Activated CD4-positive, alpha-beta T cell treated with anti-CD3 and anti-CD28 coated beads, Interleukin-2, amount 10 ng/mL, durations not matched to agents 7 days and 5 days (primary cell): Measurements from ENCODE around the gene CD226. TPM values are rescaled to one million over a fixed set of nuclear protein-coding genes. Genes with fewer than 3 reads are reported as not detected.
"Not testable (repeated sequence)": the region's sequence is repeated elsewhere in the genome, so short reads cannot be mapped to it uniquely, and the experiment has no call there.

Source experiments
- CTCF ChIA-PET: fragments of 350-600 bp; sonication (Branson Sonifier 250); formaldehyde crosslinking; loops from one replicate; lab custom pipeline; 2021; ENCODE audit warnings: antibody characterized with exemption; lab: Charles Lee
- POLR2A ChIA-PET: fragments of 350-600 bp; sonication (Branson Sonifier 250); formaldehyde crosslinking; loops from one replicate; lab custom pipeline; 2021; ENCODE audit warnings: antibody characterized with exemption; lab: Charles Lee
- DNase-seq: peaks from one replicate; pipeline ENCODE4 v3.0.0-alpha.2; 2020
- H3K27ac Mint-ChIP-seq: one replicate; pipeline ENCODE4 v1.8.0; 2021; ENCODE audit warnings: mild to moderate bottlenecking, moderate library complexity, mixed read lengths
- H3K27me3 Mint-ChIP-seq: one replicate; pipeline ENCODE4 v1.8.0; 2021; ENCODE audit warnings: mixed read lengths
- H3K36me3 Mint-ChIP-seq: one replicate; pipeline ENCODE4 v1.8.0; 2021; ENCODE audit warnings: low read depth, mixed read lengths
- H3K4me1 Mint-ChIP-seq: one replicate; pipeline ENCODE4 v1.8.0; 2021; ENCODE audit warnings: mixed read lengths
- H3K4me3 Mint-ChIP-seq: one replicate; pipeline ENCODE4 v1.8.0; 2021; ENCODE audit warnings: mild to moderate bottlenecking, moderate library complexity, mixed read lengths
- H3K9me3 Mint-ChIP-seq: one replicate; pipeline ENCODE4 v1.8.0; 2021; ENCODE audit warnings: mixed read lengths
- total RNA-seq, 2 experiments: library from RNA; stranded (reverse); gene quantifications; one replicate each; pipeline ENCODE4 v1.2.3, GENCODE V29; 2021

CD226 gene
- total RNA-seq, 2 experiments from 2014 or later = 113 to 126 TPM

DNA sequence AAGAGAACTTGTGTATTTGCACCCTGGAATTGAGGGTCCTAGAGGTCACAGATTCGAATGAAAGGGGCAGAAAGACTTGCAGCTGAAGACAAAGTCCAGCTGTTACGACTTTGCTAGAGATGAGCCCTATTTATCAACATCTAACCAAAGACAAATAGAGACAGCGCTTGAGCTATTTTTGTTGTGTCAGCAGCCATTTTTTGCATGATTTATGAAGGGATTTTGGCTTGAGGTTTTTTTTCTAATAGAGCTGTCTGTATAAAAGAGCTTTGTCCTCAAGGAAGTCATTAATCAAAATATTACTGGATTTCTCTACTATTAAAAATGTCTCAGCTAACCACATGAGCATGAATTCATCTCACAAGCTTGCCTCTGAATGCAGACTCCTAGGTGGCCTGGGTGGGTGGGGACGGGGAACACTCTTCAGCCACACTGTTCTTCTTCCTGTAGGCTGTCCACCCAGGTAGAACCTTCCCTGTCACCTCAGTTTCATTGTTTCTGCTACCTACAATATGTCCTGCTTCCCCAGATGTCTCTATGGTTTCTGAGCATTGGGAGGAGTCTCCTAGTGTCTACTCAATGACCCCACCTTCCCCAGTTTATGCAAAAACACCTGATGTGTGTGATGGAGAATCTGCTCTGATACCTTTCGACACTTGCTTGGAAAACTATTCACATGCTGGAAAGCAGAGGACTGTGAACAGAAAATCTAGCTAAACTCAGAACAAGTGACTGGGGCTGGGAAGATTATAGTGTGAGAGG, 7.2 kb upstream of the CD226 start:
- CTCF ChIA-PET = interaction anchor here (0.9 to 1.3 kb wide), 2 partner anchors 9 to 17 kb away, joined by 3 to 4 read pairs; no protein-coding TSS in a partner anchor

GRCh38 chr18:69953191-69953590, 5.5 kb upstream of the CD226 start:
- POLR2A ChIA-PET = no interaction called here
- H3K4me3 Mint-ChIP-seq = peak overlapping the region; percentile 17
- H3K4me1 Mint-ChIP-seq = peaks cover 29% of the 10 kb centered on the region
- H3K27me3 Mint-ChIP-seq = no peaks in the 10 kb centered on the region
- H3K9me3 Mint-ChIP-seq = peaks cover 5% of the 10 kb centered on the region
- peaks cover 32% of the 10 kb centered on the region for H3K36me3 Mint-ChIP-seq
- H3K27ac Mint-ChIP-seq = no peak overlapping the region
- DNase-seq = no peak
- CTCF ChIA-PET = no interaction called here

More for the DNA sequence above, 7.2 kb upstream of the CD226 start:
- no peak overlapping the region for H3K4me3 Mint-ChIP-seq
- peaks cover 29% of the 10 kb centered on the region for H3K4me1 Mint-ChIP-seq
- no peaks in the 10 kb centered on the region for H3K27me3 Mint-ChIP-seq
- no peak overlapping the region for H3K27ac Mint-ChIP-seq
- POLR2A ChIA-PET = no interaction called here
- peak; percentile 31 for DNase-seq
- H3K9me3 Mint-ChIP-seq = peaks cover 5% of the 10 kb centered on the region
- H3K36me3 Mint-ChIP-seq = peaks cover 32% of the 10 kb centered on the region

GRCh38 chr18:69951182-69951581, 3.5 kb upstream of the CD226 start:
- Mint-ChIP-seq H3K27me3 (no peaks in the 10 kb centered on the region), H3K4me3 (no peak overlapping the region), H3K4me1 (peaks cover 29% of the 10 kb centered on the region), H3K9me3 (peaks cover 5% of the 10 kb centered on the region), H3K36me3 (peaks cover 42% of the 10 kb centered on the region), H3K27ac (peak overlapping the region; percentile 72)
- no peak for DNase-seq
- ChIA-PET POLR2A (no interaction called here), CTCF (interaction anchor here (0.6 to 1.0 kb wide), 2 partner anchors 110 to 298 kb away, joined by 3 read pairs; no protein-coding TSS in a partner anchor)

GRCh38 chr18:69949538-69949936, 1.9 kb upstream of the CD226 start:
- Mint-ChIP-seq H3K27me3 (no peaks in the 10 kb centered on the region), H3K4me1 (peaks cover 39% of the 10 kb centered on the region), H3K9me3 (peaks cover 7% of the 10 kb centered on the region), H3K4me3 (no peak overlapping the region), H3K27ac (no peak overlapping the region), H3K36me3 (peaks cover 52% of the 10 kb centered on the region)
- CTCF ChIA-PET = no interaction called here
- POLR2A ChIA-PET = no interaction called here
- no peak for DNase-seq

DNA sequence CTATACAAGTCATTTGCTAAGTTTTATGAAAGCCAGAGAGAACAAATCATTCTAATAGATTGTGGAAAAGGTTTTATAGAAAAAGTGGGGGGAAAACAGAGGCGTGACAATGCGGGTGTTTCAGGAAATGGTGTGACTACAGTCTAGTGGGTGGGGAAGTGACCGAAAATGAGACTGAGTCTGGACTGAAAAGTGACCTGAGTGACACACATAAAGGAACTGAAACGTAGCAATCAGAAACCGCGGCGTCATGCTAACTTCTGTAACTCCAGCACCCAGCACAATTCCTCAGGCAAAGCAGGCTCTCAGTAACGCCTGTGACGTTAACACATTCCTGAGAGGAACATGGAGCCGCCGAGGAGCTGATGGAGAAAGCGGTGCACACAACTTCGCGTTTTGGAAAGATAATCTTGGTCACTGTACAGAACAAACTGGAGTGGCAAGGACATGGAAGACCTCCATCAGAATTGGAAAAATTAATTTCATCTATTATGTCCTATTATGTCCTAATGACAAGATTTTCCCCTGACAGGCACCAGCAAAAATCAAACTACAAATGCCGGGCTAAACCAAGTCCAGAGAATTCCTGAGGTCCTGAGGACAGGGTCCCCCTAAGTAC, 1.4 kb upstream of the CD226 start:
- no peak overlapping the region for H3K27ac Mint-ChIP-seq
- H3K36me3 Mint-ChIP-seq = peaks cover 53% of the 10 kb centered on the region
- peaks cover 39% of the 10 kb centered on the region for H3K4me1 Mint-ChIP-seq
- POLR2A ChIA-PET = no interaction called here
- peak; percentile 49 for DNase-seq
- H3K27me3 Mint-ChIP-seq = no peaks in the 10 kb centered on the region
- CTCF ChIA-PET = no interaction called here
- H3K4me3 Mint-ChIP-seq = no peak overlapping the region
- peaks cover 7% of the 10 kb centered on the region for H3K9me3 Mint-ChIP-seq

DNA sequence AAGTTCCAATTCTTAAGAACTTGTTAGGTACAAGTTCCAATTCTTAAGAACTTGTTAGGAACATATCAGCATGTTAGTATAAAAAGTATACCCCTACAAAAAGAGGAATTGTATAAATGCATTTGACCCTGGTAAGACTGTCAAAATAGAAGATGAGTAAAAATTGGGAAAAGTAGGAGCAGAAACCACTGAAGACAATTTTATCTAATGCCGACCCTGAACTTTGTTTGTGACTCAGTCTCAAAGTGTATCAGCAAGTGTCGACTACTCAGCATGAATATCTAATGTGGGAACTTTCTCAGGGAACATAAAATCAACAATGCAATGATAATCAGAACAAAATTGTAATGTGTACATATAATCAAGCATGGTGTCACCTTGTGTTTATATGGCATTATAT, 583 bp upstream of the CD226 start:
- H3K9me3 Mint-ChIP-seq = peaks cover 6% of the 10 kb centered on the region
- no peak overlapping the region for H3K4me3 Mint-ChIP-seq
- no peaks in the 10 kb centered on the region for H3K27me3 Mint-ChIP-seq
- DNase-seq = no peak
- H3K4me1 Mint-ChIP-seq = peaks cover 42% of the 10 kb centered on the region
- no peak overlapping the region for H3K27ac Mint-ChIP-seq
- peaks cover 52% of the 10 kb centered on the region for H3K36me3 Mint-ChIP-seq
- ChIA-PET POLR2A (no interaction called here), CTCF (no interaction called here)

DNA sequence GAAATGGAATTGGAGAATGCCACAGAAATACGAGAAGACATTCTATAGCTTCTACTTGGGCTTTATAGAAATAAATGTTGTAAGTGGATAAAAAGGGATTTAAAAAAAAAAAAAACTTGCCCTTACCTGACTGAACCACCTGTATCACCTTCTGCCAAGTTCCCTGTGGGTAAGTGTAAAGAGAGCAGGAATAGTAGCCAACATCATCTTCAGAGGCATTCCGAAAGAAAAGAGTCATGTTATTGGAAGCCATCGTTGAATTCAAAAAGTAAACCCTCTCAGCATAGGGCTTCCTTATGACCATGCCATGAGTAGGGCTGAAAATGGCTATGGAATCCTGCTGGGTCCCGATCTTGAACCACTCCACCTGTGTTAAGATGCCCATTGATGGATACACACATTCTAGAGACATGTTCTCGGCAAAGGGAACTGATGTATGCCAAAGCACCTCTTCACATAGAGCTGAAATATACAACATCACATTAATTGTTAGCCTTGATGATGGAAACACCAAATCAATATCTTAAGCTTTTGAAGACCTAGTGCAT, 991 bp downstream of the CD226 start:
- ChIA-PET CTCF (interaction anchor here (1.0 to 1.4 kb wide), 2 partner anchors 10 kb away, joined by 4 read pairs; no protein-coding TSS in a partner anchor), POLR2A (interaction anchor here (0.6 to 2.8 kb wide), 2 partner anchors 10 to 48 kb away, joined by 3 to 14 read pairs; no protein-coding TSS in a partner anchor)
- Mint-ChIP-seq H3K9me3 (peaks cover 16% of the 10 kb centered on the region), H3K27ac (no peak overlapping the region), H3K27me3 (no peaks in the 10 kb centered on the region), H3K36me3 (peaks cover 38% of the 10 kb centered on the region), H3K4me1 (peaks cover 43% of the 10 kb centered on the region), H3K4me3 (no peak overlapping the region)
- DNase-seq = no peak

- DNase-seq = no peak
- H3K9me3 Mint-ChIP-seq = peaks cover 23% of the 10 kb centered on the region
- no peaks in the 10 kb centered on the region for H3K27me3 Mint-ChIP-seq
- H3K4me1 Mint-ChIP-seq = peaks cover 45% of the 10 kb centered on the region
- ChIA-PET POLR2A (interaction anchor here (0.6 to 2.8 kb wide), 3 partner anchors 10 to 36 kb away, joined by 3 to 14 read pairs (median 3); no protein-coding TSS in a partner anchor), CTCF (interaction anchor here (0.9 to 2.1 kb wide), 4 partner anchors 10 to 19 kb away, joined by 3 to 16 read pairs (median 4); no protein-coding TSS in a partner anchor)
- H3K27ac Mint-ChIP-seq = no peak overlapping the region
- peaks cover 33% of the 10 kb centered on the region for H3K36me3 Mint-ChIP-seq
- no peak overlapping the region for H3K4me3 Mint-ChIP-seq
Measured at GRCh38 chr18:69945220-69946114, 2.2 kb downstream of the CD226 start.

- Mint-ChIP-seq H3K36me3 (peaks cover 33% of the 10 kb centered on the region), H3K9me3 (peaks cover 31% of the 10 kb centered on the region), H3K27ac (no peak overlapping the region), H3K4me3 (no peak overlapping the region), H3K27me3 (no peaks in the 10 kb centered on the region), H3K4me1 (peaks cover 56% of the 10 kb centered on the region)
- DNase-seq = peak; percentile 33
- ChIA-PET POLR2A (interaction anchor here (0.7 kb wide), 1 partner anchor 46 kb away, joined by 3 read pairs; no protein-coding TSS in a partner anchor), CTCF (interaction anchor here (1.0 to 2.1 kb wide), 2 partner anchors 9 to 46 kb away, joined by 7 to 16 read pairs; no protein-coding TSS in a partner anchor)
Measured at GRCh38 chr18:69944436-69944835, 3.2 kb downstream of the CD226 start.

GRCh38 chr18:69943021-69943420, 4.7 kb downstream of the CD226 start:
- Mint-ChIP-seq H3K9me3 (peaks cover 37% of the 10 kb centered on the region), H3K4me3 (no peak overlapping the region), H3K27me3 (no peaks in the 10 kb centered on the region), H3K4me1 (peaks cover 57% of the 10 kb centered on the region), H3K36me3 (peaks cover 33% of the 10 kb centered on the region), H3K27ac (peak overlapping the region; percentile 68)
- DNase-seq = no peak
- ChIA-PET POLR2A (no interaction called here), CTCF (no interaction called here)

- Mint-ChIP-seq H3K27ac (no peak overlapping the region), H3K27me3 (no peaks in the 10 kb centered on the region), H3K4me3 (no peak overlapping the region)
Measured at GRCh38 chr18:69941183-69941582, 6.5 kb downstream of the CD226 start.

GRCh38 chr18:69939812-69940211, 7.9 kb downstream of the CD226 start:
- H3K27me3 Mint-ChIP-seq, DNase-seq, H3K4me3 Mint-ChIP-seq, H3K27ac Mint-ChIP-seq, POLR2A ChIA-PET: not testable (repeated sequence)
- Mint-ChIP-seq H3K4me1 (peaks cover 47% of the 10 kb centered on the region), H3K9me3 (peaks cover 36% of the 10 kb centered on the region), H3K36me3 (peaks cover 10% of the 10 kb centered on the region)
- CTCF ChIA-PET = interaction anchor here (1.2 to 1.5 kb wide), 2 partner anchors 17 to 19 kb away, joined by 3 read pairs; no protein-coding TSS in a partner anchor

More at GRCh38 chr18:69941183-69941582, 6.5 kb downstream of the CD226 start:
- Mint-ChIP-seq H3K9me3 (peaks cover 37% of the 10 kb centered on the region), H3K4me1 (peaks cover 57% of the 10 kb centered on the region), H3K36me3 (peaks cover 24% of the 10 kb centered on the region)
- CTCF ChIA-PET = no interaction called here
- no peak for DNase-seq
- POLR2A ChIA-PET = no interaction called here
